Ishikawa (cell line): ENCODE data around the gene FABP3.

Source experiments
- EP300 ChIP-seq: IDR thresholded peaks from 2 replicates; pipeline ENCODE4 v1.6.1; 2012; ENCODE audit warnings: borderline replicate concordance
- FOXM1 ChIP-seq: IDR thresholded peaks from 2 replicates; pipeline ENCODE4 v1.6.1; 2012; ENCODE audit warnings: low read depth, borderline replicate concordance
- TAF1 ChIP-seq: IDR thresholded peaks from 2 replicates; pipeline ENCODE4 v1.6.1; 2012; ENCODE audit warnings: low read depth, mild to moderate bottlenecking
- USF1 ChIP-seq: IDR thresholded peaks from 2 replicates; pipeline ENCODE4 v1.6.1; 2012
- YY1 ChIP-seq: IDR thresholded peaks from 2 replicates; pipeline ENCODE4 v1.6.1; 2012; ENCODE audit warnings: low read depth

- TF ChIP-seq TAF1 (no peak), EP300 (no peak), YY1 (no peak), FOXM1 (no peak), USF1 (no peak)
Observed at GRCh38 chr1:31346785-31347184, 26.1 kb downstream of the FABP3 start.
